HG03280 (cell line): Measurements from ENCODE around the gene CHST9.
A peak's percentile ranks its signal among the peaks of the same experiment; 100 is the strongest.

Source experiments
- ATAC-seq: cut with Tn5 transposase; IDR thresholded peaks from one replicate; pipeline ENCODE4 v1.9.1; 2021; ENCODE audit warnings: mild to moderate bottlenecking, moderate library complexity; ENCODE audit not compliant: unreplicated experiment

Gene CHST9

GRCh38 chr18:26874283-26874682 is 310.8 kb downstream of the CHST9 start:
- no peak for ATAC-seq

GRCh38 chr18:26869640-26870039 is 315.5 kb downstream of the CHST9 start:
- peak; percentile 45 for ATAC-seq

GRCh38 chr18:26868968-26869586 is 316.0 kb downstream of the CHST9 start:
- no peak for ATAC-seq

GRCh38 chr18:26867471-26867870 is 317.6 kb downstream of the CHST9 start:
- ATAC-seq, result no peak

- no peak for ATAC-seq
Observed at GRCh38 chr18:26865557-26865956, 319.6 kb downstream of the CHST9 start, which contains the start of gene AQP4. TSS of gene AQP4 (minus strand) at chr18:26865707. CDS start at chr18:26865689, 18 bp downstream.

- peak; percentile 49 for ATAC-seq
Observed at GRCh38 chr18:26864658-26865057, 320.4 kb downstream of the CHST9 start.

- ATAC-seq, result peak; percentile 20
Observed at GRCh38 chr18:26863921-26864497, 321.1 kb downstream of the CHST9 start.

- ATAC-seq, result no peak
Observed at GRCh38 chr18:26863122-26863879, 321.8 kb downstream of the CHST9 start.

DNA sequence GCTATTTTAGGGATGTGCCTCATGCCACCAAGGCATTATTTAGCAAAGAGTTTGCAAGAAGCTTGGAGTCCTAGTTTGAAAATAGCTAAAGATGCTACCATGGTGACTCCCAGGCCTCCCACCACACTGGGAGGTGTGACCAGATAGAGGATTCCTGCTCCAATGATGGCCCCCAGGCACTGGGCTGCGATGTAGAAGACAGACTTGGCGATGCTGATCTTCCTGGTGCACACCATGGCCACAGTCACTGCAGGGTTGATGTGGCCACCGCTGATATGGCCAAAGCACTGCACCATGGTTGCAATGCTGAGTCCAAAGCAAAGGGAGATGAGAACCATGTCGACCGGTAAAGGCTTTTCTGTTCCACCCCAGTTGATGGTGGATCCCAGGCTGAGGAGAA is 323.0 kb downstream of the CHST9 start:
- no peak for ATAC-seq
